Endometrial microvascular endothelial cells (primary cell): ENCODE results near the gene ABCA12. TPM values are rescaled to one million over a fixed set of nuclear protein-coding genes. Genes with fewer than 3 reads are reported as not detected.

Experiments used
- in situ Hi-C: cut with HindIII; loops from 2 replicates; pipeline ENCODE4 v1.10.0; 2017; ENCODE audit warnings: low sequenced_read_pairs, low pct_unique_long_range_greater_than_20kb; ENCODE audit errors: inconsistent ontology term
- total RNA-seq: library from RNA; depleted of rRNA; stranded (reverse); fragments of >200 nt; gene quantifications from one replicate; pipeline ENCODE4 v1.2.3, GENCODE V29; 2015; ENCODE audit errors: inconsistent ontology term

ABCA12 gene
- total RNA-seq, 1 donor from 2014 or later, result not detected

DNA sequence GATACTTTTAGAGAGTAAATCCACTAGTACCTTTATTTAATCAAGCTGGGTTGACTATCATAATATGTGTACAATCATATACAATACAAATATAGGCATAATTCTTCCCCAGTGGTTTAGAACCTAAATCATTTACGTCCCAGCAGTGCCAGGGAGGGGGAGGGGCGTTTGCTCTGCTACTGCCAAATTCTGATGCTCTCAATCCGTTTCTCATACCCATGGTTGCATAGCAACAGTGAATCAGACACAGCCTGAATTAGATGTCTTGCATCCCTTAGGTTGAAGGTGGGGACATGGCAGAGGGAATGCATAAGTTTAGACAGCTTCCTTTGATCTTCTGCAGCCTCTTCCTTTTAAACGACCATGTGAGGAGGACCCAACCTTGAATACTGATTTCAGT, 135.4 kb downstream of the ABCA12 start:
- in situ Hi-C loops, result no loop called here

DNA sequence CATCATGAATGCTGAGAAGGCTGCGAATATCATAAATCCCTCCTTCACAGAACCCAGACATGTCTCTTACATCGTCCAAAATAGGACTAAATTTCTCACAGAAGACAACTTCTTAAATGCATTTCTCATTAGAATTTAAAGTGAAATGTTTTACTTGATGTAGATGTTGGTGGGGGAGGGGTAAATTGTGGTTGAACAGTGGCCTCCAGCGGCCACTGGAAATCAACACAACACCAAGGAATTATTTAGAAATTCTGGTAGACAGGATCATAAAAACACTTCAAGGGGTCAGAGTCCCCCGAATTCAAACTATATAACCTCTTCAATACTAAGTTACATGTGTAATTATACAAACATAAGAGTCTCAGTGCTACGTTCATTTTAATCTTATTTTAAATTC, 135.9 kb downstream of the ABCA12 start:
- in situ Hi-C loops, result no loop called here

GRCh38 chr2:215000721-215001120, 137.7 kb downstream of the ABCA12 start:
- in situ Hi-C loops, result no loop called here

- in situ Hi-C loops, result no loop called here
Measured at GRCh38 chr2:214995926-214996670, 142.3 kb downstream of the ABCA12 start.

DNA sequence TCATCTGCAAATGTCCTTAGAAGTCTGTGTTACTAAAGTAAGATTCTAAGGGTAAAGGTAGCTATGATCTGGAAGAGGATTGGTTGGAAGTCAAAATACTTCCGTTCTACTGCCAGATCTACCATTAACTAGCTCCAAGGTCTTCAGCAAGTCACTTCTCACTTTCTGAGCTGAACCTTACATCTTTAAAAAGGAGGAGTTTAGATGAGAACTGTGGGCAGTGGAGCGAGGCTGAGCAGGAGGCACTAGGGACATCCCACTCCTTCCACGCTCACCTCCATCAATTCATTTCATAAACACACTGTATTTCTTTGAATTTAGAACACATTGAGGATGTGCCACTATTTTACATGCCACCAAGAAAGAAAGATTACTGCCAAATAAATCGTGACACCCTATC, 143.0 kb downstream of the ABCA12 start:
- in situ Hi-C loops, result no loop called here

DNA sequence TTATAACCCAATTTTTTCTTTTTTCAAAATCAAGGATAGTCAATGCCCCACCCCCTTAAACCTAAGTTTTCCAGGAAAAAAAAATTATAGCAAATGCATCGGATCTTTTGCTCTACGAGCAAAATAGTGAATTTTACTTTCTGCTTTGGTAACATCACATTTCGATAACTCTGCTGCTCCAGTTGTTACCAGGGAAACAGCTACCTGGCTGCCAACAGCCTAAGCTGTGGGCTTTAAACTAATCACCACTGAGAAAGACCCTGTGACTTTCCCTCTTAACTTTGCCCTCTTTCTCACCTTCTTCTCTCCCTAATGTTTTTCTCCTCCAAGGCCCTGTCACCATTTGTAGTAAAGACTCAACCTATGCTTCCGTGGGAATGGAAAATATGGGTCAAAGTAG, 145.5 kb downstream of the ABCA12 start:
- in situ Hi-C loops, result no loop called here

- in situ Hi-C loops, result no loop called here
Measured at GRCh38 chr2:214989187-214989586, 149.2 kb downstream of the ABCA12 start.

DNA sequence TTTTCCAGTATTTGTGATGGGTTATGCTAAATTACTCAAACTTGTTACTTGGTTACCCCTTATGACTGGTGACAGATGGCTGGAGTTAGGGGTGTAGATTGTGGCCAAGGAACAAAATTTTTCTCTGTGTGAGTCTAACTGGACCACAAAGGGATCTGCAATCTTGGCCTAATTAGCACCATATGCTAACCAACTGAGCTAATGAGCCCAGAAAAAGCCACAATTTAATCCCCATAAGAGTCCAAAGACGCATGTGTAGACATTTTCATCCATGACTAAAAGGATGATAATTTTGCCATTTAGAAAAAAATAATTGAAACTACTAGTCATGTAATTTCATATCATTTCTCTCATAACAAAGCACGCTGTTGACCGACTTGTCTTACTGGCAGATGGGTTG, 151.2 kb downstream of the ABCA12 start:
- in situ Hi-C loops, result no loop called here

- in situ Hi-C loops, result no loop called here
Measured at GRCh38 chr2:214985619-214986018, 152.8 kb downstream of the ABCA12 start.

DNA sequence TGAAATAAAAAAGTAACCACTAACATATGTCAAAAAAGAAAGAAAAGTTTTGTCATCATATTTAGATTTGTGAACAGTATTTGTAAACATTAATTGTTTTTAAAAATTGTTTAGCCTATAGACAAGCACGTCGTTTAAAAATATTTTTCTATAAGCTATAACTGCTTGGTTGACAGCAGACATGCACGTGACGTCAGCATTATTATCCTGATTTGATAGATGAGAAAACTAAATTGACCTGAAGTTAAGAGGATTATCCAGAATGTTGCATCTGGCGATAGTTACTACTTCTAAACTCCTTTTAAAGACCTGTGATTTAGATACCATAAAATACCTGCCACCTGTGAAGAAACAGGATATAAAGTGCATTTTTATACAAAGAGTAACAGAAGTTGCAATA, 172.0 kb downstream of the ABCA12 start:
- in situ Hi-C loops, result no loop called here

DNA sequence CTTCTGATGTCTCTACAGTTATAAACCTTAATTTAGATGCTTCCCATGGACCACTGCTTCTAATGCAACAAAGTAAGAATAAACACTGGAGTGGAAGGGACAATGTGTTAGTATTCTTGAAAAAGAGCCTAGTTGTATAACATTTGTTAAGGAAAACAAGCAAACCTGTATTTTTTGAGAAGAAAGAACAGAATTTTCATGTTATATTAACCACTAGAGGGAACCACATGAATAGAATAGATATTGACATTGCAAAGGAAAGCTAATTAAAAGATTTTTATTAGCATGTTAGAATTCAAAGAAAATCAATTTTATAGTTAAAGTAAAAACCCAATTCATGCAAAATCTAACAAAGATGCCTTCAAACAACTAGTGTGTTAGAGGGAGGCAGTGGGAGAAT, 177.7 kb downstream of the ABCA12 start:
- in situ Hi-C loops, result no loop called here

- in situ Hi-C loops, result no loop called here
Measured at GRCh38 chr2:214946949-214947348, 191.5 kb downstream of the ABCA12 start.

- in situ Hi-C loops, result no loop called here
Measured at GRCh38 chr2:214934006-214934405, 204.4 kb downstream of the ABCA12 start.

- in situ Hi-C loops, result no loop called here
Measured at GRCh38 chr2:214904634-214905033, 233.8 kb downstream of the ABCA12 start.

DNA sequence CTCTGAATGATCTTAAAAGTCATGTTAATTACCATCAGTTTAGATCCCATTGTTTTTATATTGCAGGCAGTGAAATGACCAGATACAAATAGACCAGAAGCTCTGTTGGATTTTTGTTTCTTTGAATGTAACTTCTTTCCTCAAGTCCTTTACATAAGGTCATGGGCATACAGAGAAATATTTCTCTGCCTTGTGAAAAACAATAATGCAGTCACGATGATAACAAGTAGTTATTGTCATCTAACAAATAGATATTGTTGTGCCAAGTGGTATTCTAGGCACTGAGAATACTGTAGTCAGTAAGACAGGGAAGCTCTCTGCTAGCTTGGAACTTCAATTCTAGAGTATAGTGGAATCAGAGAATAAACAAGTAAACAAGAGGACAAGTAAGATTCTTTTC, 234.2 kb downstream of the ABCA12 start:
- in situ Hi-C loops, result no loop called here

DNA sequence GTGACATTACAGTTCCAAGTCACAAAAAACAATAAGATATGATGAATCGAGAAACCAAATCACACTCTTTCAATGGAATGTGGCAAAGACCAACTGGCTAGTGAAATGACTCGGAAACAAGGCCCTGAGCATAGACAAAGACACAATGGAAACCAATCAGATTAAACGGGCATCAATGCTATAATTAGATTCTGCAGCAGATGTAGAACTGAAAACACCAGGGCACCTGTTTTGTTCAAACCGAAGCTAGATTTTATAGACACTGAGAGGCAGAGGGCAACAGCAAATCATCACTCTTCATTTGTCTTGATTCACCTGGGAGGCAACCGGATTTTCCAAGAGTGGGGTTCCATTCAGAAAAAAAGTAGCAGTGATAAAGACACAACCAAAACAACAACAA, 236.1 kb downstream of the ABCA12 start:
- in situ Hi-C loops, result no loop called here

- in situ Hi-C loops, result no loop called here
Measured at GRCh38 chr2:214899751-214900150, 238.7 kb downstream of the ABCA12 start.

- in situ Hi-C loops, result no loop called here
Measured at GRCh38 chr2:214896274-214896673, 242.2 kb downstream of the ABCA12 start.

DNA sequence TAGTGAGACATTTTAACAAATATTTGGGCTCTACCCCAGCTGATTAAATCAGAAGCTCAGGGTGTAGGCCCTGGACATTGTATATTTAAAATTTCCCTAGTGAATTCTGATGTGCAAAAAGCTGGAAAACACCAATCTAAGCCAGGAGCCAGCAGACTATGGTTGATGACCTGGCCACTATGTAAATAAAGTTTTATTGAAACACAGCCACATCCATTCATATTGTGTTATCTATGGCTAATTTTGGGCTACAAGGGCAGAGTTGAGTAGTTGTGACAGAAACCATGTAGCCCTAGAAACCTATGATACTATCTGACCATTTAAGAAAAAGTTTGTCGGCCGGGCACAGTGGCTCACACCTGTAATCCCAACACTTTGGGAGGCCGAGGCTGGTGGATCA, 243.0 kb downstream of the ABCA12 start:
- in situ Hi-C loops, result no loop called here

DNA sequence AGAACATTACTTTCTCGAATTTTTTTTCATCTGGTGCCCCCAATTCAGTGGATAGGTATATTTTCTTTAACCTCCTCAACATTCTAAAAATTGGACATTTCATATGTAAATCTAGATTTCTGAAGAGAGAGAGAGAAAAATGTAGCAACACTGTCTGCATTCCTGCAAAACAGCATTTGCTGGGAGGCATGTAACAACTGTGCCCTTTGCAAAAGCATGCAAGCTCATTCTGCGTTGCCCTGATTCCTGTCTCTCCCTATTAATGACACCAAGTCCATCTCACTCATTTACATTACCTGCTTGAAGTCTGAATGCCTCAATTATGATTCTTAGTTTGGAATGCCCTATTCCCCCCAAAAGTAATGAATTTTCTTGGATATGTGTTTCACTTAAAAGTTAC, 249.1 kb downstream of the ABCA12 start:
- in situ Hi-C loops, result no loop called here

GRCh38 chr2:214881647-214882202, 256.7 kb downstream of the ABCA12 start:
- in situ Hi-C loops, result no loop called here
